Endothelial cell (in vitro differentiated cells): ENCODE results near the gene EXOC6. TPM values are rescaled to one million over a fixed set of nuclear protein-coding genes. Genes with fewer than 3 reads are reported as not detected.

Experiments
- DNase-seq: peaks from one replicate; pipeline ENCODE4 v3.0.0; 2021; ENCODE audit warnings: low spot score
- H3K27ac Mint-ChIP-seq: one replicate; pipeline ENCODE4 v1.8.0; 2021; ENCODE audit warnings: mixed read lengths, inconsistent platforms; ENCODE audit not compliant: unreplicated experiment
- H3K27me3 Mint-ChIP-seq: one replicate; pipeline ENCODE4 v1.8.0; 2021; ENCODE audit warnings: mild to moderate bottlenecking, moderate library complexity, mixed read lengths, inconsistent platforms; ENCODE audit not compliant: unreplicated experiment
- H3K36me3 Mint-ChIP-seq: one replicate; pipeline ENCODE4 v1.8.0; 2021; ENCODE audit warnings: mild to moderate bottlenecking, low read depth, mixed read lengths, inconsistent platforms; ENCODE audit not compliant: unreplicated experiment
- H3K4me1 Mint-ChIP-seq: one replicate; pipeline ENCODE4 v1.8.0; 2021; ENCODE audit warnings: mild to moderate bottlenecking, mixed read lengths, inconsistent platforms; ENCODE audit not compliant: unreplicated experiment
- H3K4me3 Mint-ChIP-seq: one replicate; pipeline ENCODE4 v1.8.0; 2021; ENCODE audit warnings: mild to moderate bottlenecking, mixed read lengths, inconsistent platforms; ENCODE audit not compliant: unreplicated experiment
- H3K9me3 Mint-ChIP-seq: one replicate; pipeline ENCODE4 v1.8.0; 2021; ENCODE audit warnings: mixed read lengths, inconsistent platforms; ENCODE audit not compliant: unreplicated experiment
- total RNA-seq: library from RNA; stranded (reverse); fragmentation: NEBNext Ultra II Directional; extraction: Animal tissue kit (Norgen Biotek cat#: 25700); gene quantifications from one replicate; pipeline ENCODE4 v1.2.1, GENCODE V29; 2021; ENCODE audit not compliant: unreplicated experiment
- TF ChIP-seq, protein P1 (sequence below): fragments of 200-600 bp; sonication (generic); IDR thresholded peaks from one replicate; pipeline ENCODE4 v1.5.0; 2021; ENCODE audit warnings: antibody characterized with exemption; ENCODE audit not compliant: unreplicated experiment

The EXOC6 gene
- total RNA-seq, 1 donor from 2014 or later: 28.5 TPM

DNA sequence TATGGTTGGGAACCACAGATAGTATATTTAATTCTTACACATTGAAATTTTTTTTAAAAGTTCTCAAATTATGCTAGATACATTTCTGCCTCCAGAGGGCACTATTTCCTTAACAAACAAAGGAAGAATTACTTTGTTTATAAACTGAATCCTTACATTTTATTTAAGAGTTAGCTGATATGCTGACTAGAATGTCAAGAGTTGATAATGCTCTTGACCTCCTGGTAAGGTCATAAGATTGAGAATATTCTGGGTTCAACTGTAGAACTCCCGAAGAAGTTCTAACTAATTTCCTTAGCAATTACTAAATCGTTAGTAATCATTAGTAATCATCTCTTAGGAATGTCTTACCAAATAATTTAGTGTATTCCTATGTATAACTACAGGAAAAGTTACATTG lies 117.0 kb downstream of the EXOC6 start:
- H3K36me3 Mint-ChIP-seq: peaks cover 4% of the 10 kb centered on the region
- TF ChIP-seq, protein P1, sequence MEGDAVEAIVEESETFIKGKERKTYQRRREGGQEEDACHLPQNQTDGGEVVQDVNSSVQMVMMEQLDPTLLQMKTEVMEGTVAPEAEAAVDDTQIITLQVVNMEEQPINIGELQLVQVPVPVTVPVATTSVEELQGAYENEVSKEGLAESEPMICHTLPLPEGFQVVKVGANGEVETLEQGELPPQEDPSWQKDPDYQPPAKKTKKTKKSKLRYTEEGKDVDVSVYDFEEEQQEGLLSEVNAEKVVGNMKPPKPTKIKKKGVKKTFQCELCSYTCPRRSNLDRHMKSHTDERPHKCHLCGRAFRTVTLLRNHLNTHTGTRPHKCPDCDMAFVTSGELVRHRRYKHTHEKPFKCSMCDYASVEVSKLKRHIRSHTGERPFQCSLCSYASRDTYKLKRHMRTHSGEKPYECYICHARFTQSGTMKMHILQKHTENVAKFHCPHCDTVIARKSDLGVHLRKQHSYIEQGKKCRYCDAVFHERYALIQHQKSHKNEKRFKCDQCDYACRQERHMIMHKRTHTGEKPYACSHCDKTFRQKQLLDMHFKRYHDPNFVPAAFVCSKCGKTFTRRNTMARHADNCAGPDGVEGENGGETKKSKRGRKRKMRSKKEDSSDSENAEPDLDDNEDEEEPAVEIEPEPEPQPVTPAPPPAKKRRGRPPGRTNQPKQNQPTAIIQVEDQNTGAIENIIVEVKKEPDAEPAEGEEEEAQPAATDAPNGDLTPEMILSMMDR: peak; percentile 93
- H3K27ac Mint-ChIP-seq: no peak overlapping the region
- no peaks in the 10 kb centered on the region for H3K4me1 Mint-ChIP-seq
- H3K4me3 Mint-ChIP-seq: no peak overlapping the region
- DNase-seq: no peak
- H3K9me3 Mint-ChIP-seq: no peaks in the 10 kb centered on the region
- H3K27me3 Mint-ChIP-seq: no peaks in the 10 kb centered on the region

- H3K36me3 Mint-ChIP-seq: peaks cover 23% of the 10 kb centered on the region
- no peak overlapping the region for H3K27ac Mint-ChIP-seq
- no peak overlapping the region for H3K4me3 Mint-ChIP-seq
- H3K9me3 Mint-ChIP-seq: no peaks in the 10 kb centered on the region
- H3K27me3 Mint-ChIP-seq: no peaks in the 10 kb centered on the region
- TF ChIP-seq, protein P1: no peak
- H3K4me1 Mint-ChIP-seq: no peaks in the 10 kb centered on the region
- no peak for DNase-seq
Measured at GRCh38 chr10:92967641-92968040, 119.3 kb downstream of the EXOC6 start.

DNA sequence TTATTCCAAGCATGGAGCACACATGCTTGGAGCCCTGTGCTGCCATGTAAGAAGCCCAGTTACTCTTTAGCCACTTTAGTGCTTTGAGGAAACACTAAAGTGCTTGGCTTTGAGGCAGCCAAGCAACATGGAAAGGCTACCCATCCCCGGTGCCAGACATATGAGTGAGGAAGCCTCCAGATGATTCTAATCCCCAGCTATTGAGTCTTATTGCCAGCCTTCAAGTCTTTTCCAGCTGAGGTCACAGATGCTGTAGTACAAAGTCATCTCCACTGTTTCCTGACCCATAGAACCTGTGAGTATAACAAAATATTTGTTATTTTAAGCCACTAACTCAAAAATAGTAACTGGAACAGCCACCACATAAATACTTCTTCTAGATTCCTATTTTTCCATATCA lies 120.8 kb downstream of the EXOC6 start:
- DNase-seq: no peak
- Mint-ChIP-seq H3K27me3 (no peaks in the 10 kb centered on the region), H3K4me1 (no peaks in the 10 kb centered on the region), H3K4me3 (no peak overlapping the region), H3K9me3 (no peaks in the 10 kb centered on the region), H3K36me3 (peaks cover 37% of the 10 kb centered on the region), H3K27ac (no peak overlapping the region)
- TF ChIP-seq, protein P1: no peak

GRCh38 chr10:92970301-92971070 lies 122.2 kb downstream of the EXOC6 start:
- no peak overlapping the region for H3K27ac Mint-ChIP-seq

More at GRCh38 chr10:92970301-92971070, 122.2 kb downstream of the EXOC6 start:
- H3K9me3 Mint-ChIP-seq: no peaks in the 10 kb centered on the region
- H3K36me3 Mint-ChIP-seq: peaks cover 37% of the 10 kb centered on the region
- TF ChIP-seq, protein P1: no peak
- no peaks in the 10 kb centered on the region for H3K27me3 Mint-ChIP-seq
- no peak for DNase-seq
- H3K4me1 Mint-ChIP-seq: no peaks in the 10 kb centered on the region
- H3K4me3 Mint-ChIP-seq: no peak overlapping the region
